HG03039 (cell line): ENCODE results near the gene GPR4.

Experiments
- ATAC-seq: cut with Tn5 transposase; IDR thresholded peaks from one replicate; pipeline ENCODE4 v1.9.1; 2021; ENCODE audit warnings: mild to moderate bottlenecking, moderate library complexity; ENCODE audit not compliant: unreplicated experiment

The GPR4 gene

GRCh38 chr19:45590300-45591003, 11.6 kb downstream of the GPR4 start:
- ATAC-seq: no peak

- ATAC-seq: no peak
These were observed 12.2 kb downstream of the GPR4 start for GRCh38 chr19:45589768-45590167.

GRCh38 chr19:45587873-45588272, 14.1 kb downstream of the GPR4 start:
- no peak for ATAC-seq

- ATAC-seq: no peak
These were observed 16.8 kb downstream of the GPR4 start for GRCh38 chr19:45585158-45585577.

- peak; percentile 80 for ATAC-seq
These were observed 17.5 kb downstream of the GPR4 start, which contains the start of gene OPA3 for GRCh38 chr19:45584332-45585157. Gene OPA3 (minus strand): TSS chr19:45584802. CDS start chr19:45584764, 38 bp downstream.

- no peak for ATAC-seq
These were observed 20.4 kb downstream of the GPR4 start for GRCh38 chr19:45581576-45581975.

- ATAC-seq: no peak
These were observed 23.2 kb downstream of the GPR4 start for GRCh38 chr19:45578861-45579260.

- ATAC-seq: no peak
These were observed 24.7 kb downstream of the GPR4 start for GRCh38 chr19:45577111-45577905.

- no peak for ATAC-seq
These were observed 25.3 kb downstream of the GPR4 start for GRCh38 chr19:45576682-45577081.

- no peak for ATAC-seq
These were observed 26.8 kb downstream of the GPR4 start for GRCh38 chr19:45575216-45575615.

GRCh38 chr19:45574526-45574925, 27.5 kb downstream of the GPR4 start:
- no peak for ATAC-seq

- ATAC-seq: no peak
These were observed 30.4 kb downstream of the GPR4 start for GRCh38 chr19:45571457-45572220.

- no peak for ATAC-seq
These were observed 32.2 kb downstream of the GPR4 start for GRCh38 chr19:45569619-45570421.

GRCh38 chr19:45568732-45569131, 33.3 kb downstream of the GPR4 start:
- ATAC-seq: no peak

- ATAC-seq: no peak
These were observed 34.4 kb downstream of the GPR4 start for GRCh38 chr19:45567609-45568008.

- ATAC-seq: no peak
These were observed 37.8 kb downstream of the GPR4 start for GRCh38 chr19:45564131-45564780.

- ATAC-seq: no peak
These were observed 41.3 kb downstream of the GPR4 start for GRCh38 chr19:45560686-45561085.

GRCh38 chr19:45560038-45560437, 42.0 kb downstream of the GPR4 start:
- no peak for ATAC-seq

- no peak for ATAC-seq
These were observed 43.6 kb downstream of the GPR4 start for GRCh38 chr19:45558399-45558878.
